HCT116 (cell line): Measurements from ENCODE around the gene BCL2L13. TPM values are rescaled to one million over a fixed set of nuclear protein-coding genes. Genes with fewer than 3 reads are reported as not detected.

ENCODE experiments used
- ATAC-seq: fragments of 200-7000 bp; cut with Tn5 transposase; 2 replicates; pipeline ENCODE4 v1.9.1; 2020; ENCODE audit warnings: mild to moderate bottlenecking, moderate library complexity
- BruUV-seq: library from RNA; stranded (reverse); fragments of 400-500 nt; replicated peaks from 2 replicates; lab custom pipeline; 2021; lab: Mats Ljungman, UMichigan
- CTCF ChIA-PET: fragments of 300-600 bp; sonication (Branson Sonifier 250); formaldehyde crosslinking; loops from one replicate; lab custom pipeline; 2021; ENCODE audit warnings: antibody characterized with exemption; lab: Charles Lee
- POLR2A ChIA-PET: fragments of 300-600, 350-600 bp; sonication (Branson Sonifier 250); formaldehyde crosslinking; loops from one replicate; lab custom pipeline; 2021; ENCODE audit warnings: antibody characterized with exemption; lab: Charles Lee
- RAD21 ChIA-PET, 2 experiments: fragments of 300-600 bp; sonication (Branson Sonifier 250); formaldehyde crosslinking; loops; one replicate each; lab custom pipeline; 2023; ENCODE audit warnings: low total read pairs in 2 of 2; ENCODE audit not compliant: uncharacterized antibody in 2 of 2, unreplicated experiment in 2 of 2, low non-redundant PET in 1 of 2; lab: Charles Lee
- DNase-seq: peaks from one replicate; pipeline ENCODE4 v3.0.0-alpha.2; 2010; ENCODE audit warnings: low read depth, low spot score
- H2AFZ ChIP-seq: fragments of 200-600 bp; shearing (Covaris generic), sonication (generic); 2 replicates; pipeline ENCODE4 v1.6.1; 2017; ENCODE audit warnings: low read depth, mixed run types, mixed read lengths, antibody characterized with exemption, low read length; ENCODE audit not compliant: poor library complexity, severe bottlenecking
- H3K27ac ChIP-seq: 2 replicates; pipeline ENCODE4 v1.5.1; 2012; ENCODE audit warnings: low read depth, low read length
- H3K27me3 ChIP-seq: fragments of 200-600 bp; sonication (generic); 2 replicates; pipeline ENCODE4 v1.6.1; 2016; ENCODE audit warnings: mixed run types, low read length, mixed read lengths; ENCODE audit not compliant: insufficient read depth
- H3K36me3 ChIP-seq, 2 experiments: fragments of 200-500 bp in 1 of 2; fragments of 200-600 bp in 1 of 2; sonication (Bioruptor generic) in 1 of 2; sonication (generic) in 1 of 2; 2 replicates each; pipeline versions ENCODE4 v1.5.1 to v1.6.1; 2014 to 2016; ENCODE audit warnings: low read length in 2 of 2, inconsistent platforms in 1 of 2, mixed read lengths in 1 of 2, mixed run types in 1 of 2; ENCODE audit not compliant: insufficient read depth in 2 of 2, control insufficient read depth in 1 of 2
- H3K4me1 ChIP-seq, 2 experiments: fragments of 200-600 bp in 1 of 2; sonication (generic) in 1 of 2; 2 replicates each; pipeline versions ENCODE4 v1.5.1 to v1.6.1; 2012 to 2017; ENCODE audit warnings: low read length in 2 of 2, inconsistent platforms in 1 of 2, mild to moderate bottlenecking in 1 of 2, mixed read lengths in 1 of 2, mixed run types in 1 of 2, moderate library complexity in 1 of 2; ENCODE audit not compliant: insufficient read depth in 2 of 2, control insufficient read depth in 1 of 2
- H3K4me2 ChIP-seq: fragments of 200-600 bp; sonication (generic); 2 replicates; pipeline ENCODE4 v1.6.1; 2017; ENCODE audit warnings: mixed run types, low read length, mixed read lengths
- H3K4me3 ChIP-seq, 2 experiments: fragments of 200-600 bp in 1 of 2; sonication (generic) in 1 of 2; replicated peaks in 1 of 2; 2 replicates each; pipeline ENCODE4 v1.5.1; 2011 to 2016; ENCODE audit warnings: low read length in 2 of 2, control low read depth in 1 of 2, low read depth in 1 of 2, mild to moderate bottlenecking in 1 of 2, mixed read lengths in 1 of 2, mixed run types in 1 of 2
- H3K79me2 ChIP-seq: fragments of 200-600 bp; sonication (generic); 2 replicates; pipeline ENCODE4 v1.6.1; 2017; ENCODE audit warnings: mild to moderate bottlenecking, mixed run types, low read length, moderate library complexity, mixed read lengths; ENCODE audit not compliant: insufficient read depth
- H3K9ac ChIP-seq: fragments of 200-600 bp; sonication (generic); 2 replicates; pipeline ENCODE4 v1.6.1; 2016; ENCODE audit warnings: low read length, mixed read lengths
- H3K9me2 ChIP-seq: fragments of 200-600 bp; sonication (generic), shearing (Covaris generic); 2 replicates; pipeline ENCODE4 v1.6.1; 2017; ENCODE audit warnings: mixed run types, mild to moderate bottlenecking, moderate library complexity; ENCODE audit not compliant: insufficient read depth
- H3K9me3 ChIP-seq, 2 experiments: fragments of 200-500 bp in 1 of 2; fragments of 200-600 bp in 1 of 2; sonication (Bioruptor generic) in 1 of 2; sonication (generic) in 1 of 2; 2 replicates each; pipeline ENCODE4 v1.6.1; 2014 to 2017; ENCODE audit warnings: low read length in 2 of 2, mixed read lengths in 2 of 2, inconsistent platforms in 1 of 2, low read depth in 1 of 2, mild to moderate bottlenecking in 1 of 2, mixed run types in 1 of 2, moderate library complexity in 1 of 2; ENCODE audit not compliant: control insufficient read depth in 1 of 2, insufficient read depth in 1 of 2
- H4K20me1 ChIP-seq: fragments of 200-600 bp; sonication (generic), shearing (Covaris generic); 2 replicates; pipeline ENCODE4 v1.6.1; 2017; ENCODE audit warnings: mixed run types, mild to moderate bottlenecking, moderate library complexity; ENCODE audit not compliant: insufficient read depth
- ATF3 ChIP-seq: IDR thresholded peaks from 2 replicates; pipeline ENCODE4 v1.6.1; 2012
- CBX3 ChIP-seq: IDR thresholded peaks from 2 replicates; pipeline ENCODE4 v1.6.1; 2012; ENCODE audit warnings: low read depth
- CEBPB ChIP-seq: IDR thresholded peaks from 2 replicates; pipeline ENCODE4 v1.6.1; 2012; ENCODE audit warnings: low read depth
- EGR1 ChIP-seq: IDR thresholded peaks from 2 replicates; pipeline ENCODE4 v1.6.1; 2012; ENCODE audit warnings: low read depth
- ELF1 ChIP-seq: IDR thresholded peaks from 2 replicates; pipeline ENCODE4 v1.6.1; 2012; ENCODE audit warnings: low read depth, borderline replicate concordance
- EZH2 ChIP-seq: fragments of 200-600 bp; sonication (generic); IDR thresholded peaks from 2 replicates; pipeline ENCODE4 v1.6.1; 2017; ENCODE audit warnings: antibody characterized with exemption, mixed run types
- EZH2phosphoT487 ChIP-seq: fragments of 200-600 bp; IDR thresholded peaks from 2 replicates; pipeline ENCODE4 v1.6.1; 2018; ENCODE audit warnings: antibody characterized with exemption, borderline replicate concordance
- FOSL1 ChIP-seq: IDR thresholded peaks from 2 replicates; pipeline ENCODE4 v1.6.1; 2012; ENCODE audit warnings: low read depth
- POLR2A ChIP-seq: IDR thresholded peaks from 2 replicates; pipeline ENCODE4 v1.7.0; 2011; ENCODE audit warnings: borderline replicate concordance; ENCODE audit not compliant: insufficient read depth, insufficient read length; ENCODE audit errors: extremely low read depth
- POLR2AphosphoS5 ChIP-seq: IDR thresholded peaks from 2 replicates; pipeline ENCODE4 v1.6.1; 2011; ENCODE audit warnings: mild to moderate bottlenecking, low read depth, low read length, moderate library complexity
- REST ChIP-seq: IDR thresholded peaks from 2 replicates; pipeline ENCODE4 v1.6.1; 2012; ENCODE audit warnings: low read depth
- SIN3A ChIP-seq: IDR thresholded peaks from 2 replicates; pipeline ENCODE4 v1.6.1; 2012; ENCODE audit warnings: low read depth
- SP1 ChIP-seq: IDR thresholded peaks from 2 replicates; pipeline ENCODE4 v1.6.1; 2012; ENCODE audit warnings: low read depth
- SRF ChIP-seq: IDR thresholded peaks from 2 replicates; pipeline ENCODE4 v1.6.1; 2012; ENCODE audit warnings: low read depth
- TCF7L2 ChIP-seq: IDR thresholded peaks from 2 replicates; pipeline ENCODE4 v1.7.0; 2011; ENCODE audit warnings: borderline replicate concordance, inconsistent platforms; ENCODE audit not compliant: insufficient read depth, insufficient read length; ENCODE audit errors: extremely low read depth
- YY1 ChIP-seq: IDR thresholded peaks from 2 replicates; pipeline ENCODE4 v1.6.1; 2011; ENCODE audit warnings: low read length, low read depth, moderate library complexity, mild to moderate bottlenecking; ENCODE audit not compliant: insufficient replicate concordance; ENCODE audit errors: extremely low read depth
- ZBTB33 ChIP-seq: IDR thresholded peaks from 2 replicates; pipeline ENCODE4 v1.6.1; 2011; ENCODE audit warnings: mild to moderate bottlenecking, low read length, moderate library complexity; ENCODE audit not compliant: insufficient replicate concordance; ENCODE audit errors: extremely low read depth
- ZNF274 ChIP-seq: fragments of 200-500 bp; sonication (Bioruptor generic); IDR thresholded peaks from 2 replicates; pipeline ENCODE4 v1.6.1; 2014; ENCODE audit warnings: mild to moderate bottlenecking, low read depth, low read length, inconsistent platforms
- intact Hi-C: fragments of 100-400 bp; cut with micrococcal nuclease; formaldehyde crosslinking; loops from 2 replicates; pipeline ENCODE4 v1.10.0; 2022
- total RNA-seq: library from RNA; stranded (reverse); gene quantifications from one replicate; pipeline ENCODE4 v1.2.1, GENCODE V29; 2021; ENCODE audit not compliant: unreplicated experiment
- TF ChIP-seq, protein P1 (sequence below), 3 experiments: fragments of 200-600 bp in 1 of 3; sonication (generic) in 1 of 3; IDR thresholded peaks in 2 of 3; conservative IDR thresholded peaks in 1 of 3; 2 replicates each; pipeline ENCODE4 v1.5.1; 2012 to 2017; ENCODE audit warnings: low read depth in 2 of 3, low read length in 2 of 3, antibody characterized with exemption in 1 of 3, borderline replicate concordance in 1 of 3, control low read depth in 1 of 3, mild to moderate bottlenecking in 1 of 3, mixed read lengths in 1 of 3, mixed run types in 1 of 3, moderate library complexity in 1 of 3; ENCODE audit not compliant: insufficient read depth in 1 of 3

Gene BCL2L13
- total RNA-seq, 1 experiment from 2014 or later: 38.6 TPM

- ChIA-PET RAD21 (no interaction called here), CTCF (no interaction called here), POLR2A (no interaction called here)
- H3K79me2 ChIP-seq: peaks cover 58% of the 10 kb centered on the region
- no peaks in the 10 kb centered on the region for H3K9me2 ChIP-seq
- intact Hi-C loops: no loop called here
- peak within 1 kb of the TSS; percentile 88 for H3K4me2 ChIP-seq
- H3K4me3 ChIP-seq: peak within 1 kb of the TSS; percentile 100
- H3K27me3 ChIP-seq: no peaks in the 10 kb centered on the region
- H3K9ac ChIP-seq: peak within 1 kb of the TSS; percentile 99
- ATAC-seq (peak; percentile 96), DNase-seq (peak; percentile 92)
- no TSS peak for BruUV-seq
- H3K4me1 ChIP-seq: peaks cover 18 to 31% of the 10 kb centered on the region in 2 experiments
- H3K36me3 ChIP-seq: peaks cover 0 to 6% of the 10 kb centered on the region in 2 experiments; a peak in 1 of 4 replicates
- peak within 1 kb of the TSS; percentile 96 for H3K27ac ChIP-seq
- no peaks in the 10 kb centered on the region for H4K20me1 ChIP-seq
- no peaks in the 10 kb centered on the region for H3K9me3 ChIP-seq
- H2AFZ ChIP-seq: no peak within 1 kb of the TSS
- TF ChIP-seq ATF3 (no peak), POLR2A (peak; percentile 60), ELF1 (peak; percentile 76), SRF (no peak), TCF7L2 (no peak), EGR1 (no peak), FOSL1 (no peak), EZH2phosphoT487 (no peak), ZNF274 (no peak), SIN3A (peak; percentile 56; the same call in 1 of the 2 replicates), CEBPB (no peak), EZH2 (no peak), SP1 (peak; percentile 65), REST (no peak), CBX3 (peak; percentile 14; the same call in 1 of the 2 replicates), ZBTB33 (no peak), YY1 (no peak), POLR2AphosphoS5 (peak; percentile 66)
- TF ChIP-seq, protein P1, sequence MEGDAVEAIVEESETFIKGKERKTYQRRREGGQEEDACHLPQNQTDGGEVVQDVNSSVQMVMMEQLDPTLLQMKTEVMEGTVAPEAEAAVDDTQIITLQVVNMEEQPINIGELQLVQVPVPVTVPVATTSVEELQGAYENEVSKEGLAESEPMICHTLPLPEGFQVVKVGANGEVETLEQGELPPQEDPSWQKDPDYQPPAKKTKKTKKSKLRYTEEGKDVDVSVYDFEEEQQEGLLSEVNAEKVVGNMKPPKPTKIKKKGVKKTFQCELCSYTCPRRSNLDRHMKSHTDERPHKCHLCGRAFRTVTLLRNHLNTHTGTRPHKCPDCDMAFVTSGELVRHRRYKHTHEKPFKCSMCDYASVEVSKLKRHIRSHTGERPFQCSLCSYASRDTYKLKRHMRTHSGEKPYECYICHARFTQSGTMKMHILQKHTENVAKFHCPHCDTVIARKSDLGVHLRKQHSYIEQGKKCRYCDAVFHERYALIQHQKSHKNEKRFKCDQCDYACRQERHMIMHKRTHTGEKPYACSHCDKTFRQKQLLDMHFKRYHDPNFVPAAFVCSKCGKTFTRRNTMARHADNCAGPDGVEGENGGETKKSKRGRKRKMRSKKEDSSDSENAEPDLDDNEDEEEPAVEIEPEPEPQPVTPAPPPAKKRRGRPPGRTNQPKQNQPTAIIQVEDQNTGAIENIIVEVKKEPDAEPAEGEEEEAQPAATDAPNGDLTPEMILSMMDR (IDR thresholded peaks at IDR 0.05 in 2 of 3, conservative IDR thresholded peaks at IDR 0.05 in 1 of 3; ENCODE audit: borderline replicate concordance in 1 of 3, insufficient read depth in 1 of 3, low read depth in 2 of 3, low read length in 2 of 3): no peak
Measured at GRCh38 chr22:17628406-17629172, 10.0 kb upstream of the BCL2L13 start, which contains the start of gene ATP6V1E1. ATP6V1E1 (minus strand) TSS chr22:17628749; CDS start chr22:17628635, 114 bp downstream.
